GM04504 (cell line): Measurements from ENCODE around the gene NELFB.

Experiments used
- DNase-seq: peaks from one replicate; pipeline ENCODE4 v3.0.0-alpha.2; 2012; ENCODE audit warnings: low read depth

NELFB gene

GRCh38 chr9:137281345-137282116 is 26.4 kb downstream of the NELFB start:
- no peak for DNase-seq

GRCh38 chr9:137286975-137287383 is 31.9 kb downstream of the NELFB start:
- DNase-seq: no peak

- DNase-seq: no peak
Observed at GRCh38 chr9:137293094-137293481, 38.0 kb downstream of the NELFB start.

- DNase-seq: no peak
Observed at GRCh38 chr9:137293482-137294090, 38.5 kb downstream of the NELFB start.

- DNase-seq: no peak
Observed at GRCh38 chr9:137294091-137294680, 39.1 kb downstream of the NELFB start.

GRCh38 chr9:137294681-137295237 is 39.6 kb downstream of the NELFB start:
- DNase-seq: no peak

- no peak for DNase-seq
Observed at GRCh38 chr9:137295238-137295811, 40.2 kb downstream of the NELFB start.

- no peak for DNase-seq
Observed at GRCh38 chr9:137295849-137296669, 40.9 kb downstream of the NELFB start.

- no peak for DNase-seq
Observed at GRCh38 chr9:137296670-137297664, 41.8 kb downstream of the NELFB start.

GRCh38 chr9:137297966-137298365 is 42.8 kb downstream of the NELFB start:
- DNase-seq: no peak

GRCh38 chr9:137298401-137299202 is 43.5 kb downstream of the NELFB start:
- DNase-seq: no peak

GRCh38 chr9:137299203-137299565 is 44.1 kb downstream of the NELFB start:
- DNase-seq: no peak

- no peak for DNase-seq
Observed at GRCh38 chr9:137299938-137300337, 44.8 kb downstream of the NELFB start.

- DNase-seq: no peak
Observed at GRCh38 chr9:137300567-137301080, 45.5 kb downstream of the NELFB start.

- DNase-seq: no peak
Observed at GRCh38 chr9:137301081-137301947, 46.2 kb downstream of the NELFB start.

- no peak for DNase-seq
Observed at GRCh38 chr9:137302118-137302448, 47.0 kb downstream of the NELFB start, which contains the start of gene NRARP. Gene NRARP (minus strand): TSS chr9:137302271. CDS start chr9:137301928, 343 bp downstream.

GRCh38 chr9:137302449-137303150 is 47.5 kb downstream of the NELFB start:
- no peak for DNase-seq
